HT-29 (cell line): ENCODE measurements around the gene ROPN1L. TPM values are rescaled to one million over a fixed set of nuclear protein-coding genes. Genes with fewer than 3 reads are reported as not detected.
"Not testable (repeated sequence)": the region's sequence is repeated elsewhere in the genome, so short reads cannot be mapped to it uniquely, and the experiment has no call there.

Experiments
- DNase-seq: peaks from one replicate; pipeline ENCODE4 v3.0.0-alpha.2; 2015; ENCODE audit warnings: low spot score
- total RNA-seq: library from RNA; depleted of rRNA; stranded (reverse); fragments of >200 nt; shearing (Covaris generic); gene quantifications from 2 replicates; pipeline ENCODE4 v1.2.3, GENCODE V29; 2014; rRNA removed

The ROPN1L gene
- not detected in 2 replicates for total RNA-seq

DNA sequence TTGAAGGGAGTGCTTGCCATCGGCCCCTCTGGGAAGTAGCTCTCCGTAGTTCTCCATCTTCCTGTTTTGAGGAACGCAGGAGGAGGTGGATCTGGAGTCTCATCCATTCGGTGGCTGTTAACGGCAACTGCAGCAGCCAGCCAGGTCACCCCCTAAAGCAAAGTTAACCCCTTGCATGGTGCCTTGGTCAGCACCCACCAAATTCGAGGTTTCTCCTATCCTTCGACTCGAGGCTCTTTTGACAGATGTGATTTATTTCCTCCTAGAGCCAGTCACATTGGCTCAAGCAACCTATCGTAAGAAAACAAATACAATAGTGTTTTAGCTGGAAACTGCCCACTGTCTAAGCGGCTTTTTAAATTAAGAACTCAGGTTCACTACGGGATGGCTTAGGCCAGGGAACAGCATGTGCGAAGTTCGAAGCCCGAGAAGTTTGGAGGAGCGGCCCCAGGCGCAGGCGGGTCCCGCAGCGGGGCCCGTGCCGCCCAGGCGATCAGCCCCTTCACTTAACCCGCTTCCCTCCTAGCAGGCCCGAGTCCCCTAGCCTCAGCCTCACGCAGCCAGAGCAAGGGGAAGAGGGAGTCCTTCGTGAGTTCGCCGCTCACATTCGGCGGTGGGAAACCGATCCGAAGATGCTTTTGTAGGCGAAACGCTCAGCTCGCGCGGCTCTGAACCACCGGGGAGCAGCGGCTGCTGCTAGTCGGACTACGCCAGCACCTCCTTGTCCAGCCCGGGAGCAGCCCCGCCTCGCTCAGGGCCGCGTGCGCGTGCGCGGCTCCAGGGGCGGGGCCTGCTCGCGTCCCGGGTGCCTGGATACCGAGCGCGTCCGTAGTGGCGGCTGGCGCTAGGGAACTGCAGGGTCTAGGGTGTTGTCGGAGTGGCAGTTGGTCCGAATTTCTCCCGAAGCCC is at the start of gene ROPN1L:
ROPN1L (plus strand) TSS at position 797 of the 909 bp plus-strand sequence. CDS start 289 bp downstream, outside the sequence.
- peak; percentile 88 for DNase-seq

DNA sequence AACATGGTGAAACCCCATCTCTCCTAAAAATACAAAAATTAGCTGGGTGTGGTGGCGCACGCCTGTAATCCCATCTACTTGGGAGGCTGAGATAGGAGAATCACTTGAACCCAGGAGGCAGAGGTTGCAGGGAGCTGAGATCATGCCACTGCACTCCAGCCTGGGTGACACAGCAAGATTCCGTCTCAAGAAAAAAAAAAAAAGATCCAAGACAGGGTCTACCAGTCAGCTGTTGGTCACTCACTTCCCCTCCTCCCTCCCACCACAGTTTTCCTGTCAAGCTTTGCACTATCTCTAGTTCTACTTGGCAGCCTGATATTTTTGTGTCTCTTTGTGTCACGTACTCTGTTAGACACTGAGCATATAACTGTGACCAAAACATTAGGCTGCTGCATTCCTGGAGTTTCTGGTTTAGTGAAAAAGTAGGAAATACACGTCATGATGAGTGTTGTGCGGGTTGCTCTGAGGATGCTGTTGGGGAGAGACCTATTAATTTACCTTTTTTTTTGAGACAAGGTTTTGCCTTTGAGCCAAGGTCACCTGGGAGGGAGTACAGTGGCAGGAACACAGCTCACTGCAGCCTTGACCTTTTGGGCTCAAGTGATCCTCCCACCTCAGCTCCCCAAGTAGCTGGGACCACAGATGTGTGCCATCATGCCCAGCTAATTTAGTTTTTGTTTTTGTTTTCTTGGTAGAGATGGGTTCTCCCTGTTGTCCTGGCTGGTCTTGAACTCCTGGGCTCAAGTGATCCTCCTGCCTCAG is 48.9 kb upstream of the ROPN1L start:
- not testable (repeated sequence) for DNase-seq

DNA sequence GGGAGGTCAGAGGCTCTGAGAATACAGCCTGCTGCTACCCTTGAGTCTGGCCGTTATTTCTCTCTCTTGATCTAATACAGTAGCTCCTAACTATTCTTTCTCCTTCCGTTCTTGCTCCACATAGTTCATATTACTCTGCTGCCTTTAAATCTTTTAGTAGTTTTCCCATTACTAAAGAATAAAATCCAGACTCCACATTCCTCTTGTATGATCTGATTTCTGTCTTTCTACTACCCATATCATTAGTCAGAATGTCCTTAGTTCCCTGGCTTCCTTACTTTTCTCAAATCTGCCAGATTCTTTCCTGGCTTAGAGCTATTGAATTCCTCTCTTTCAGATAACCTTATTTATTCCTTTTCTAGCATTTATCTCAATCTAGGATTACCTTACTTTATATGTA is 48.2 kb upstream of the ROPN1L start:
- no peak for DNase-seq

DNA sequence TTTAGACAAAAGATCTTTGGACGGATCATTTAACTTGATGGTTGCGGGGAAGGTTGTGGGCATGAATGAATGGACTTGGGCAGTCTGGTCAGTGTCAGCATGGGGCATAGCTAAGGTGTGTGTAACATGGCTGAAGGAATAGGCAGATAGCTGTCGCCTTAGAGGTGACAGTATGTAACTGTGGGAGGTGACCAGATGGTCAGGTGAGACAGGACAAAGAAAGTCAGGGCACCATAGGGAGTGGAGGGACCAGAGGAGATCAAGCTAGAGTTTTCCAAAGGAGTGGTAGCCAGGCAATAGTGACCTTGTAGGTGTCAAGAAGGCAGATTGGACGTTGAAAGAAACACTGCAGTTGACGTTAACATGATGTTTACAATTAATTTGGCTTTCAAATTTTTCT is 45.1 kb upstream of the ROPN1L start:
- no peak for DNase-seq

DNA sequence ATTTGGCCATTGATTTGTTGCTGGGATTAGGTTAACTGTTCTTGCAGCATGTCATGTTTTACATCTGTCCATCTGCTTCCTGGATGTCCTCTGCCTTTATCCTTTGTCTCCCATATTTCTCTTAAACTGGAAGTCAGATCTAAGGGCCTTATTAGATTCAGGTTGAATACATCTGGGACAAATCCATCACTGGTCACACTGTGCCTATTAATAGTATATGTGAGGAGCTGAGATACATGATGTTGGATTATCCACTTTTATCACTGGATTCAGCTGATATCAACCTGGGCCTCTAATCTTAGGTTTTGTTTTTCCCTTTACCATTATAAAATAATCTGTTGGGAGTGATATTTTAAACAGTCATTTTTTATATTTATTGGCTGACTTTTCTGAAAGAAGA is 41.8 kb upstream of the ROPN1L start:
- no peak for DNase-seq

DNA sequence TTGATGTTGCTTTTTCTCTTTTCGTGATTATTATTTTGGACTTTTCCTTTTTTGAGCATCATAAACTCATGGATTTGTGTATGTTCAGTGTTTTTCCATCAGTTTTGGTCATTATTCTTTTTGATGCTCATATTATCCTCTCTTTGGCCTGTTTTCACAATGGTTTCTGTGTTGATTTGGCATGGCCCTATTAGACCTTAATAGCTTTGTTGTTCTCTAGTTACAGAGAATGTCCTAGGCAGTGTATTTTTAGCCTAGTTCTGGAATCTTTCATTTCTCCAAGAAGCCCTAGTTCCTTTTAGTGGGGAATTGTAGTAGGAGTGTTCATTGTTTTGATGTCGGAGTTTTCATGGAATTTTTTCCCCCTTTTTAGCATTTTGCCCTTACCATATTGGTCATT is 41.3 kb upstream of the ROPN1L start:
- no peak for DNase-seq

DNA sequence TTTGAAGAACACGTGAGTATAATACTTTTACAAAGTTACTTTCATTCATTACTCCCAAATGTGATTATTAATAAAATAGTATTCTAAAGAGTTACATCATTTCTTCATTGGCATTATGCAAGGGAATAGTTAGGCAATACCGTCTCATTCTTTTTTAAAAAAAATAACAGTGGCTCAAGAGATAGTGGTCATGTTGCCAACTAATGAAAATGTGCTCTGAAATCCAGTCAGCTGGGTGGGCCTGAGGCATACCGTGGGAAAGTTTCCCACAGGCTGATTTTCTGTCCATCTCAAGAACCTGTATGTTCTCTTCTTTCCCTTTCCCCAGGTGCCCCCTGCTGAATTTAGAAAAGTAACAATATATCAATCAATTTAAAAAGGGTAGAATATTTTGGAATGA is 40.8 kb upstream of the ROPN1L start:
- no peak for DNase-seq

DNA sequence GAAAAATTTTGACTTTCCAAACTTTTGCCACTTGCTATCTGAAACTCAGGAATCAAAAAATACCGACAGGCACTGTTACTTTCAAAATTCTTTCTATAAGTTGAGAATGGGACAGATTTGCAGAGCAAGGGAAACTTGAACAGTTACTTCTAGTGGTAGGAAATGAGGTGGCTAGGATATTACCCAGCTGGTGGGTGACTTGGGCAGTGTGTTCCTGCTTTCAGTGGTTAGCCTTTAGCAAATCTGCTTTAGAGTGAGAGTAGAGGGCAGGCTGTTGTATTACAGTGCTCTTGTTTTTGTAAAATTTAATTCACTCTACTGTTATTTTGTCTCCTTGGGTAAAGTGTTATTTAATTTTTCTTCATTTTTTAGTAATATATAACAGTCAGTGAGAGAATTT is 40.2 kb upstream of the ROPN1L start:
- no peak for DNase-seq

DNA sequence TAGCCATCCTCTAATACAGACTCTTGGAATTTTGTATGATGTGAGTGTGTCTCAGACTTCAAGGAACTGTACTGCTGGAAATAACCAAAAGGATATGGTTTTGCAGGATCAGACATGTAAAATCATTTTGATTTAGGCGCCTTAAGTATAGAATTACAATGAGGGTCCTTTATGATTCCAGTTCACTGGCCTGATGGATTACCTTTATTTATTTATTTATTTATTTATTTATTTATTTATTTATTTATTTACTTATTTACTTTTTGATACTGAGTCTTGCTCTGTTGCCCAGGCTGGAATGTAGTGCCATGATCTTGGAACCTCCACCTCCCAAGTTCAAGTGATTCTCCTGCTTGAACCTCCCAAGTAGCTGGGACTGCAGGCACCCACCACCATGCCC is 37.9 kb upstream of the ROPN1L start:
- DNase-seq, result no peak

DNA sequence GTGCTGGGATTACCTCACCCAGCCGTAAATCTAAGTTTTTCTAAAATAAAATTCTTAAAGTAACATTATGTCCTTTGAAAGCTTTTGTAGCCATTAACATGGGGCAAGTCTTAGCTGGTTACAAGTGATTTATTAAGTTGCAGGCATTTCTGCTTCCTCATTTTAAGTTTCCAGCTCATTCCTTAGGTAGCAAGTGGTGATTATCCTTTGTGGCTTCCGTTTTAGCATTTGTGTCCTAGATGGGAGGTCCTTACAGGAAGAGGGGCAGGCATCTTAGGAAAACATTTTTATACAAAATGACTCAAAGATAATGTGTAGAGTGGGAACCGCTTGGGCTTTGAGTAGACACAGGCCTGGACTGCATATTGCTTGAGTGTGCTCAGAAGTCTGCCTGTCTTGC is 35.0 kb upstream of the ROPN1L start:
- DNase-seq, result no peak

DNA sequence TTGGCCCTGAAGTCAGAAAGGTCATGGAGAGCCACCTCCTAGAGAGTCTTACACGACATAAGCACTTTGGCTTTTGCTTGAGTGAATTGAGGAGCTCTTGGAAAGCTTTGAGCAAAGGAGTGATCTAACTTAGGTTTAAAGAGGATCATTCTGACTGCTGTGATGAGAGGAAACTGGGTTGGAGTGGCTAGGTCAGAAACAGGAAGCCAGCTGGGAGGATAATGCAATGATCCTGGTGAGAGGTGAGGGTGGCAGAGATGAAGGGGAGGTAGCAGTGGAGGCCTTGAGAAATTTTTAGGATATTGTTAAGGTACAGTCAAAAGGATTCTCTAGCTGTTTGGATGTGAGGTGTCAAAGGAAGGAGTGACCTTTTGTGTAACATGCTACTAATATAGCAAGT is 32.2 kb upstream of the ROPN1L start:
- no peak for DNase-seq

DNA sequence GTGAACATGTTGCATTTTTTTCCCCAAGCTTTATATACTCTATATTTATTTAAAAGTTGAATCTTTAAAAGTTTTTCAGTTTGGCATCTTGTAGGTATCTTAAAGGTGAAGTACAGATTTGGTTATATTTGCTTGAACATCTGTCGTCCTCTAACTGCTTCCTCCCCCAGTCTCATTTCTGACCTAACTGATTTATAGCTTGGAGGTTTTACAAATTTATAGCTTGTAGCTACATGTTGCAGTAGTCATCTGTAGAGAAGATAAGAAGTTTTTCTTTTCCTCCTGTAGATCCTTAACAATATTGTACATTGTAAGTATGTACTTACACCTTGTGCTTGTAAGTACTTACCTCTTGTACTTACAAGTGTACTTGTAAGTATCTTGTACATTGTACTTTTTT is 31.0 kb upstream of the ROPN1L start:
- no peak for DNase-seq

DNA sequence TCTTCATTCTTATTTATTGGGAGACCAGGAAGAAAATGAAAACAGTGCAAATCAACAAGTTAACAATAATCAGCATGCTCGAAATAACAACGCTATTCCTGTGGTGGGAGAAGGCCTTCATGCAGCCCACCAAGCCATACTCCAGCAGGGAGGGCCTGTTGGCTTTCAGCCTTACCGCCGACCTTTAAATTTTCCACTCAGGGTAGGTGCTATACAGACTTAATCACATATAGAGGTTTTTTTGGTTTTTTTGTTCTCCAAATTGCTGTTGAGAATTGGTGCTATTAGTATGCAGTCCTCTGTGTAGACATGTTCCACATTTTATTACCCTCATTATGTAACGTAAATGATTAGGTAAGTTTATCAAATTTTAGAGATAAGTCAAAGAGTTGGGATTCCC is 30.3 kb upstream of the ROPN1L start:
- no peak for DNase-seq

DNA sequence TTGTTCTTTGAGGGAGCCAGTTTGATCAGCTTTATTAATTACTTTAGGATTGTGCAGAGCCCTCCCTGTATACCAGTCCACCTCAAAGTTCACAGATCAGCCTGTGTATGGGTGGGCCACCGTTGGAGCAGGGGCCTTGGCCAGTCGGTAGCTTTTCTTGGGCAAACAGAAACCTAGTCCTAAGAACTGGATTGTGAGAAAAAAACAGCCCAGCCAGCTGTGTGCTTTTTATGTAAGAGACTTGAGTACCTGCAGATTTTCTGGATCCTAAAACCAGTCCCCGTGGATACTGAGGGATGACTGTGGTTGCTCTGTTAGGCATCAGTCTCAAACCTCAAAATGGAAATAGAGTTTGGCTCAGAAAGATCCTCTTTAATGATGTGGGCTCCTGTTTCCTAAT is 24.8 kb upstream of the ROPN1L start:
- no peak for DNase-seq

DNA sequence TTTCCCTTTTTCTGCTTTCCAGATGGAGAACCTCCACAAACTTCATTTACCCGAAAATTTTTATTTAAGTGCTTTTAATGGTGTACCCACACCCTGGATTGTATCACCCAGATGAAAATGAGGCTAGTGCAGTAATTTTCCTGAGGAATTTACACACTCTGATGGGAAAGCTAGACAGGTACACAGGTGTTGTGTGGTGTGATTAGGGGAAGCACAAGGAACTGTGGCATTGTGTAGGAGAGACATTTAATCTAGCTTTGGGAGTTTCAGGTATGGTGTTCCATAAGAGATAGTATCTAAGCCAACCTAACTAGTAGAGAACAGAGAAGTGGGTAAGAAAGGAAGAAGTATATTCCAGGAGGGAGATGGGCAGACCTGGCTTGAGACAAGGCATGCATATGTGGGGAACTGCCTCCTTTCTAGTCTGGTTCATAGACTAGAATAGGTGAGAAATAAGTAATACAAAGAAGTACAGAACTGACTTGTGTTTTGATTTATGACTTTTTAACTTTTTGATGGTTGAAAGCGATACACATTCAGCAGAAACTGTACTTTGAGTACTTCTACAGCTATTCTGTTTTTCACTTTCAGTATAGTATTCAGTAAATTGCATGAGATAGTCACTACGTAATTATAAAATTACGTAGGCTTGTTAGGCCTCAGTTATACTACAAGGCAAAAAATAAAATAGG is 22.9 kb upstream of the ROPN1L start:
- no peak for DNase-seq

DNA sequence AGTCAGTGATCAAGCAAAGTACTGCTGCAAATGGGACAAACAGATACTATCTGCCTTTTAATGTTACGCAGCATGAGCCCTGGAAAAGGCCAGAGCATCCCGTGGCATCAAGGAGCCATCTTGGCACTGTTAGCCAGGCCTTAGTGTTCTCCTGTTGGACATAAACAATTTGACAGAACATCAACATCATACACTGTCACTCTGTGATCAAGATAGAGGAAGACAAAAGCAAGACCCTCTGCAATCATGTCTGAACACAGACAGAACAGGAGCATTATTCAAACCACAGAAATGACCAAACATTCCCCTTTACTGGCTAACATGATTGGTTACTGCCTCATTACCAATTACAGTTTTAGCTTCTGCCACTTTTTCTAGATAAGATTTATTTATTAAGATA is 21.2 kb upstream of the ROPN1L start:
- DNase-seq, result no peak

DNA sequence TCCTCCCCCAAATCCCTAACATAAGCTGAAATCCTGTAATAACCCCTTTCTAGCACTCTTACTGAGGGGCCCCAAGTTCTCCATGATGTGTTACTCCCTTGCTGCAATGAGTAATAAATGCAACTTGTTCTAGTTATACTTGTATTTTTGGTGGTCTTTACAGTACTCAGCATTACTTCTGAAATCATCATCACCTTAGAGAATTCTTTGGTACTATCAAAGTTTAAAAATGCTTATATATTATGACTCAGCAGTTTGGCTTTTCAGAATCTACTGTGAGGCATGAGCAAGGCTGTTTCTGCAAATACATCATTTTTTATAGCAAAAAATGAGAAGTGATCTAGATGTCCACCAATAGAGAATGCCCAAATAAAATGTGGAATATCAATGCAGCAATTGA is 20.7 kb upstream of the ROPN1L start:
- no peak for DNase-seq

DNA sequence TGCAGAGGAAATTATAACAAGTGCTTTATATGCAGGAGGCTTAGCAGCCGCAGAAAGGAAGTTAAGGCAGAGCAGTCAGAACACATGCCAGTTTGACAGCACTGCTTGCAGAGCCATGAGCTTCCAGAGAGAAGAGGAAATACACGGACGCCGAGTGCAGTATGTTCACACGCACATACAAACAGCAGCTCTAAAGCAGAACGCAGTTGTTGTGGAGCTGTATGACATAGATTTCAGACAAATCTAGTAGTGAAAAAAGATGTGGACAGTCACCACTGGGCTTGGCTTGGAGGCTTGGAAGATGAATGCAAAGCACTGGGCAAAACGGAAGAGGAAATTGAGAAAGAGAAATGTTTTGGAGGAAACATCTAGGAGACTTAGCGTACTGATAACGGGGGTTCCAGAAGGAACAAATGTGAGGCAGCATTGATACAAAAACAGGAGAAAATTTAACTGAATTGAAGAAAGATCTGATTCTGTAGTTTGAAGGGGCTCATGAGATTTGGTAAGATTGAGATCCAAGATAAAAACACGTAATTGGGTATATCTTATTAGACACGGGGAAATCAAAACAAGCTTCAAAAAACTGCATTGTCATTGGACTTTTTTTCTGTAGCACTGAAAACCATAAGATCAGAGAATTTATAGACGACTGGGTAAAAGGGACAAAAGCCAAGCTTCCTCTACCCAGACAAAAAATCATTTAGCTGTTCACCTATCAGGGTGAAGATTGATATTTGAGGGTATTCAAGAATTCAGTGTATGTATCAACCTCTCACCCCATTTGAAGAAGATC is 19.6 kb upstream of the ROPN1L start:
- no peak for DNase-seq

DNA sequence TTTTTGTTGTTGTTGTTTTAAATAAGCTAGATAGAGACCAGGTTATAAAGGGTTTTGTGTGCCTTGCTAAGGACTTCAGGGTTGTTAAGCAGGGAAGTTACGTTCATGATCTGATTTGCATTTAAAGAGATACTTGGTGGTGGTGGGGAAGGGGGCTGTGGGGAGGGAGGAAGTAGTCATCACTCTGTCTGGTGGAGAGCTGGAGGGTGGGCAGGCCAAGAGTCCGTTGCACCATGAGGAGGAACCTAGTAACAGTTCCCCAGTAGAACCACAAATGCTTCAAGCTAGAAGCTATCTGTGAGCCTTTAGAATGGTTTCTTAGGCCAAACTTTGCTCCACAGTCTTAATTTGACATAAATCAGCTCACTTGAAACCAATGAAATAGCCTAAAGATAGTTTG is 18.7 kb upstream of the ROPN1L start:
- no peak for DNase-seq

DNA sequence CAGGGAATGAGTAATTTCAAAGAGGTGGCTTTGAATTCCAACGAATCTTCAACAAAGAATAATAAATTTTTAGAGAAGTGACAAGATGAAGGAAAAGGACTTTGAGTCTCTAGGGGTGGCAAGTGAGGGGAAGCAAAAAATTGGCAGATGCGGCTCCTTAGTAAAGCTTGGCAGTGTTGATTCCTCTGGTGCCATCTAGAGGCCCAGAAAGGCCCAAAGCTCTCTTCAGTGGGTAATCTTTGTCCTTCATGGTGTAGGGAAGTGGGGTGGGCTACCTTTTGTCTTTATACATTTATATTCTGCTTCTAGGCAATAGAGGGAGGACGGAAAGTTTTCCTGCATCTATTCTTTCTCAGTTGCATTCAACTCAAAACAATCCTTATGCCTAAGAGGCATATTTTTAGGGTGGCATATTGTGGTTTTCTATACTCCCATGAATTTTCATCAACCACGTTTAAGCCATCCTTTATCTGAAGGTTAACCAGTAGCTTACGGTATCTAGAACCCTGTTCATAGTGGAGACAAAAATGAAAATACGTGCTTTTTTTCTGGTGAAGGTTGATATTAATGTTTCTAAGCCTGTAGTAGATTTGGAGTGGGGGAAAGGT is 17.5 kb upstream of the ROPN1L start:
- DNase-seq, result peak; percentile 59

DNA sequence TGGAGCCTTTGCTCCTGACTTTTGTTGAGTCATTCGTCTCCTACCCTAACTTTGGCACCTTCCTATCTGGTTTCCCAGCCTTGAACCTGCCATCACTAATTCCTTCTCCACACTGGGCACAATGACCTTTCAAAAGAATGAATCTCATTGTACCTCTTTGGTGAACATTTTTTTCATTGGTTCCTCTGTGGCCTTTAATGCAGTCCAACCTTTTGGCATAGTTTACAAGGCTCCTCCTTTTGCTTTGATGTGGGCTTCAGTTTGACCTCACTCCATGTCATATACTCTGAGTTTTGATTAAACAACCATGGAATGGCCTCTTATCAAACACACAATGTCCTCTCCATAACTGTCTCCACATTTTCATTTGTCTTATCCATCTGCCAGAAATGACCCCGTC is 14.5 kb upstream of the ROPN1L start:
- no peak for DNase-seq
